Caco-2 (cell line): ENCODE results near the gene ATPAF1. TPM values are rescaled to one million over a fixed set of nuclear protein-coding genes. Genes with fewer than 3 reads are reported as not detected.

ENCODE experiments used
- BruUV-seq: library from RNA; stranded (reverse); fragments of 400-500 nt; replicated peaks from 2 replicates; lab custom pipeline; 2021; lab: Mats Ljungman, UMichigan
- CTCF ChIA-PET: fragments of 300-600 bp; sonication (Branson Sonifier 250); formaldehyde crosslinking; loops from one replicate; lab custom pipeline; 2022; ENCODE audit warnings: antibody characterized with exemption; lab: Charles Lee
- POLR2A ChIA-PET: fragments of 300-600 bp; sonication (Branson Sonifier 250); formaldehyde crosslinking; loops from one replicate; lab custom pipeline; 2022; ENCODE audit warnings: antibody characterized with exemption; lab: Charles Lee
- DNase-seq, 2 experiments: peaks; one replicate each; pipeline versions ENCODE4 v3.0.0 to v3.0.0-alpha.2; 2020 to 2022
- H3K27me3 ChIP-seq: replicated peaks from 2 replicates; pipeline ENCODE4 v1.6.0; 2011; ENCODE audit warnings: low read length; ENCODE audit not compliant: control insufficient read depth, insufficient read depth
- H3K36me3 ChIP-seq: 2 replicates; pipeline ENCODE4 v1.5.1; 2011; ENCODE audit warnings: low read length; ENCODE audit not compliant: control insufficient read depth, insufficient read depth
- H3K4me1 ChIP-seq: fragments of 250-450 bp; sonication (Bioruptor Pico); 2 replicates; pipeline ENCODE4 v1.5.1; 2020; ENCODE audit warnings: mild to moderate bottlenecking
- H3K4me3 ChIP-seq: 2 replicates; pipeline ENCODE4 v1.5.1; 2011; ENCODE audit warnings: low read depth, mild to moderate bottlenecking, control low read depth, low read length
- H3K9me3 ChIP-seq: fragments of 250-450 bp; sonication (Bioruptor Pico); 2 replicates; pipeline ENCODE4 v1.5.1; 2020; ENCODE audit warnings: mild to moderate bottlenecking, moderate library complexity
- H3K27ac Mint-ChIP-seq: one replicate; pipeline ENCODE4 v1.8.0; 2022; ENCODE audit warnings: mixed read lengths; ENCODE audit not compliant: unreplicated experiment
- H3K27me3 Mint-ChIP-seq: one replicate; pipeline ENCODE4 v1.8.0; 2022; ENCODE audit warnings: mixed read lengths; ENCODE audit not compliant: insufficient read depth, unreplicated experiment
- H3K36me3 Mint-ChIP-seq: one replicate; pipeline ENCODE4 v1.8.0; 2022; ENCODE audit warnings: mild to moderate bottlenecking, mixed read lengths; ENCODE audit not compliant: insufficient read depth, unreplicated experiment
- H3K4me1 Mint-ChIP-seq: one replicate; pipeline ENCODE4 v1.8.0; 2022; ENCODE audit warnings: low read depth, mixed read lengths; ENCODE audit not compliant: unreplicated experiment
- H3K4me3 Mint-ChIP-seq: one replicate; pipeline ENCODE4 v1.8.0; 2022; ENCODE audit warnings: mild to moderate bottlenecking, moderate library complexity, mixed read lengths; ENCODE audit not compliant: unreplicated experiment
- H3K9me3 Mint-ChIP-seq: one replicate; pipeline ENCODE4 v1.8.0; 2022; ENCODE audit warnings: mixed read lengths; ENCODE audit not compliant: unreplicated experiment
- intact Hi-C: fragments of 100-400 bp; cut with micrococcal nuclease; formaldehyde crosslinking; loops from one replicate; pipeline ENCODE4 v1.10.0; 2022; ENCODE audit not compliant: unreplicated experiment
- total RNA-seq: library from RNA; stranded (reverse); gene quantifications from 2 replicates; pipeline ENCODE4 v1.2.3, GENCODE V29; 2022
- TF ChIP-seq, protein P1 (sequence below), 2 experiments: fragments of 200-600 bp in 1 of 2; IDR thresholded peaks; 1 replicate in 1 of 2; 2 replicates in 1 of 2; pipeline versions ENCODE4 v1.5.1 to v1.8.0; 2011 to 2022; ENCODE audit warnings: antibody characterized with exemption in 1 of 2, control low read depth in 1 of 2, inconsistent platforms in 1 of 2, low read depth in 1 of 2, low read length in 1 of 2, mild to moderate bottlenecking in 1 of 2, moderate library complexity in 1 of 2; ENCODE audit not compliant: insufficient read depth in 1 of 2, severe bottlenecking in 1 of 2, unreplicated experiment in 1 of 2

The ATPAF1 gene
- total RNA-seq, 1 experiment from 2014 or later: 31.7 TPM

DNA sequence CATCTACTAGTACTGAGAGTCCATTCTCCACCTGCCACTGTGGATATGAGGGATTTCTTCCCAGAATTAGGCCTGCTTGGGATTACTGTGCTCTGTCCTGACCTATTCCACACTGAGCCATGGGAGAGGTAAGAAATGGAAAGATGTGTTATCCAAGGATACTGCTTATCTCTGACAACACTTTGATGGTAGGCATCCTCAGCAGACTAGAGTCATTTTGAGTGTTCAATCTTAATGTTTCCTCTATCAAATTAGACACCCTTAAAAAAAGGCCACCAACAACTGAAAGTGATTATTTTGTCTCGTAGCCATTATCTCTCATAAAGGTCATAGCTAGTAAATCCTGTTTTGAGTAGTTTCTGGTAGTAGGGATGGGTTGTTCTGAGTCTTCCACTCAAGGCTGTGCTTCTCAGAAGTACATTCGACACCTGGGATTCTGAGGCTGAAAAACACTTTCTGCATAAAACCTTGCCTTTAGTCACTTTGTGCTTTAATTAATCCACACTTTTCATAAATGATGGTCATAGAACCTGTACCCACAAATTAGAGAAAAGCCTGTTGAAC, 8.8 kb downstream of the ATPAF1 start:
- H3K27me3 ChIP-seq: no peaks in the 10 kb centered on the region
- H3K4me3 Mint-ChIP-seq: no peak overlapping the region
- H3K9me3 ChIP-seq: no peaks in the 10 kb centered on the region
- no peak overlapping the region for H3K4me3 ChIP-seq
- POLR2A ChIA-PET: no interaction called here
- TF ChIP-seq, protein P1, sequence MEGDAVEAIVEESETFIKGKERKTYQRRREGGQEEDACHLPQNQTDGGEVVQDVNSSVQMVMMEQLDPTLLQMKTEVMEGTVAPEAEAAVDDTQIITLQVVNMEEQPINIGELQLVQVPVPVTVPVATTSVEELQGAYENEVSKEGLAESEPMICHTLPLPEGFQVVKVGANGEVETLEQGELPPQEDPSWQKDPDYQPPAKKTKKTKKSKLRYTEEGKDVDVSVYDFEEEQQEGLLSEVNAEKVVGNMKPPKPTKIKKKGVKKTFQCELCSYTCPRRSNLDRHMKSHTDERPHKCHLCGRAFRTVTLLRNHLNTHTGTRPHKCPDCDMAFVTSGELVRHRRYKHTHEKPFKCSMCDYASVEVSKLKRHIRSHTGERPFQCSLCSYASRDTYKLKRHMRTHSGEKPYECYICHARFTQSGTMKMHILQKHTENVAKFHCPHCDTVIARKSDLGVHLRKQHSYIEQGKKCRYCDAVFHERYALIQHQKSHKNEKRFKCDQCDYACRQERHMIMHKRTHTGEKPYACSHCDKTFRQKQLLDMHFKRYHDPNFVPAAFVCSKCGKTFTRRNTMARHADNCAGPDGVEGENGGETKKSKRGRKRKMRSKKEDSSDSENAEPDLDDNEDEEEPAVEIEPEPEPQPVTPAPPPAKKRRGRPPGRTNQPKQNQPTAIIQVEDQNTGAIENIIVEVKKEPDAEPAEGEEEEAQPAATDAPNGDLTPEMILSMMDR (IDR thresholded peaks at IDR 0.05; ENCODE audit: insufficient read depth in 1 of 2, low read depth in 1 of 2, low read length in 1 of 2, severe bottlenecking in 1 of 2, unreplicated experiment in 1 of 2): no peak
- no peaks in the 10 kb centered on the region for H3K27me3 Mint-ChIP-seq
- no peaks in the 10 kb centered on the region for H3K4me1 ChIP-seq
- intact Hi-C loops: no loop called here
- CTCF ChIA-PET: no interaction called here
- H3K27ac Mint-ChIP-seq: no peak overlapping the region
- H3K4me1 Mint-ChIP-seq: no peaks in the 10 kb centered on the region
- H3K9me3 Mint-ChIP-seq: no peaks in the 10 kb centered on the region
- H3K36me3 Mint-ChIP-seq: peaks cover 2% of the 10 kb centered on the region
- DNase-seq: no peak
- BruUV-seq: no TSS peak
- H3K36me3 ChIP-seq: no peaks in the 10 kb centered on the region; the same call in 1 of the 2 replicates

DNA sequence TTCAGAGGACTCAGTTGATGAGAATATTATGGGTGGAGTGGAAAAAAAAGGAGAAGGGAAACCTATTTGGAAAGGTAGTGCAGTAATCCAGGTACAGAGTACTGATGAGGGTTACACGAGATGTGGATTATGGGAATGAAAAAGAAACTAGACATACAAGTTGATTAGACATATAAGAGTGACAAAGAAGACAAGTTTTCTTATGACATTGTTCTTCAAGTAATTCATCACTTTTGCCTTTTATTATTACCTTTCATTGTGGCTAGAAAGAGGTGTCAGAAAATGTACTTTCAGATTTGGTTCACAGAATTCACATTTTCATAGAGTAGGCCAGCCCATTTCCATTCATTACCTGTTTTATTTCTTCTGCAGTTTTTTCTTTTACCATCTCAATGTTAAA, 10.4 kb downstream of the ATPAF1 start:
- Mint-ChIP-seq H3K36me3 (no peaks in the 10 kb centered on the region), H3K27ac (no peak overlapping the region), H3K4me1 (no peaks in the 10 kb centered on the region), H3K27me3 (no peaks in the 10 kb centered on the region), H3K4me3 (no peak overlapping the region), H3K9me3 (no peaks in the 10 kb centered on the region)
- Histone ChIP-seq H3K27me3 (no peaks in the 10 kb centered on the region), H3K4me1 (no peaks in the 10 kb centered on the region), H3K4me3 (no peak overlapping the region), H3K36me3 (no peaks in the 10 kb centered on the region), H3K9me3 (no peaks in the 10 kb centered on the region)
- ChIA-PET CTCF (no interaction called here), POLR2A (no interaction called here)
- DNase-seq: no peak
- intact Hi-C loops: no loop called here
- no TSS peak for BruUV-seq
- TF ChIP-seq, protein P1 (IDR thresholded peaks at IDR 0.05; ENCODE audit: insufficient read depth in 1 of 2, low read depth in 1 of 2, low read length in 1 of 2, severe bottlenecking in 1 of 2, unreplicated experiment in 1 of 2): no peak

DNA sequence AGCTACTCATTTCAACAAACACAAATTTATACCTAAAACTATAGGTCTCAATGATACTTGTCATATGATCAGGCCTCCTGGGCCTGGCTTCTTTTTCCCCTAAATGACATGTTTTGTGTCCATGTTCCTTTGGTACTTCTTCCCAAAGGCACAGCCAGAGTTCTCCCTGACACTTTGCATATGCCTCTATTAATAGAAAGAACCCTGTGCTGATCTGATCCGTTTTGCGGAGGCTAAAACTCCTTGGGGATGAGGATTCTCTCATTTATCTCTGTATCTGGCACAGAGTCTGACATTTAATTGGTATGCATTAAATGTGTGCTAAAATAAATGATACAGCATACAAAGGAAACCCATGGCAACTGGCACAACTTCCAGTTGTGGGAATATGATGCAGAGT, 11.5 kb downstream of the ATPAF1 start:
- H3K4me3 ChIP-seq: no peak overlapping the region
- H3K27me3 Mint-ChIP-seq: no peaks in the 10 kb centered on the region
- no peak for DNase-seq
- TF ChIP-seq, protein P1 (IDR thresholded peaks at IDR 0.05; ENCODE audit: insufficient read depth in 1 of 2, low read depth in 1 of 2, low read length in 1 of 2, severe bottlenecking in 1 of 2, unreplicated experiment in 1 of 2): no peak
- CTCF ChIA-PET: no interaction called here
- intact Hi-C loops: no loop called here
- H3K9me3 ChIP-seq: no peaks in the 10 kb centered on the region
- no peaks in the 10 kb centered on the region for H3K36me3 ChIP-seq
- H3K4me1 ChIP-seq: no peaks in the 10 kb centered on the region
- H3K9me3 Mint-ChIP-seq: no peaks in the 10 kb centered on the region
- no peaks in the 10 kb centered on the region for H3K36me3 Mint-ChIP-seq
- no TSS peak for BruUV-seq
- POLR2A ChIA-PET: no interaction called here
- H3K4me3 Mint-ChIP-seq: no peak overlapping the region
- H3K27ac Mint-ChIP-seq: no peak overlapping the region
- no peaks in the 10 kb centered on the region for H3K27me3 ChIP-seq
- H3K4me1 Mint-ChIP-seq: no peaks in the 10 kb centered on the region
